HG02970 (cell line): ENCODE data around the gene AGTR1.
A peak's percentile ranks its signal among the peaks of the same experiment; 100 is the strongest.
"Not testable (repeated sequence)": the region's sequence is repeated elsewhere in the genome, so short reads cannot be mapped to it uniquely, and the experiment has no call there.

Experiments used
- ATAC-seq: cut with Tn5 transposase; IDR thresholded peaks from one replicate; pipeline ENCODE4 v1.9.1; 2021; ENCODE audit warnings: mild to moderate bottlenecking, moderate library complexity, moderate number of reproducible peaks; ENCODE audit not compliant: unreplicated experiment, low FRiP score

AGTR1 gene

DNA sequence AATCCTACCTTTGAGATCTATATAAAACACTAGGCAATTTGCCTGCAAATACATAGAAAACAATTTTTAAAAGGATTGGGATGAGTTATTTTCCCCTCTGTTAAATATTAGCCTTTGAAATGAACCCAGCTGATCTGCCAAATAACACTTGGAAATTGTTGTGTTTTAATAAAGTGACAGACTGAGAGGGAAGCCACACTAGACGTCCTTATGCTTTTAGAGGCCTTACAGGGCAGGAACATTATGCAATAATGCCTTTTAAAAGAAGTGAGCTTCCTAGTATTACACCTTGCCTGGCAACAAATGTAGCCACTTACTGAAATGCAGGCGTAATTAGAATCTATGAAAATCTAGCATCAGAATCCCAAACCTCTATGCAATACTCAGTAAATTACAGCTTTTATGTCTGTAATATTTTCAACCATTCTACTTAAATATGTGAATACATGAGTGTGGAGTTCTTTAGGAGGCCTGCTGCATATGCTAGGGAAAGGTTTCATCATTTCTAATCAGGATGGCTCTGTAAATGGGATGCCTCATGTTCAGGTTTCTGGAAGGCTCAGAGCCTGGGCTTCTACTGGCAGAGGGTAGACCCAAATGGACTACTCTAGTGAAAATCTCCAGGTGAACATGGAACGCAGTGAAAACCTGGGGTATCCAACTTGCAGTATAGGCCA is 20.3 kb downstream of the AGTR1 start:
- no peak for ATAC-seq

GRCh38 chr3:148718982-148719862 is 21.5 kb downstream of the AGTR1 start:
- no peak for ATAC-seq

DNA sequence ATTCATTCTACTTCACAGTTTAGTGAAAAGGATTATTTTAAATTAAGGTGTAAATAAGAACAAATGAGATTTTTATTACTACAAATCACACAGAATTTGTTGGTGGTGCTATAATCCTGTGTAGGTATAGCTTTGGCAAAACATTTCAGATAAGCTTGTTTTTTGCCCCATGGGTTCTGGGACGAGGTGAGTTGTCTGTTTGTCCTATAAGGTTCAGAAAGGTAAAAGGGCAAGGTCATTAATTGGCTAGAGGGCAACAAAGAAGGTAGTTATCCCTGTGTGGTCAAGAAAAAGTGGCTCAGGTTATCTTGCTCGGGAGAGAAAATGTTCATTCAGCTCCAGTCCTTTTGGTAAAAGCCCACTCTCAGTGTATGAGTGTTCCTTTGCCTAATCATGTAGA is 23.2 kb downstream of the AGTR1 start:
- no peak for ATAC-seq

DNA sequence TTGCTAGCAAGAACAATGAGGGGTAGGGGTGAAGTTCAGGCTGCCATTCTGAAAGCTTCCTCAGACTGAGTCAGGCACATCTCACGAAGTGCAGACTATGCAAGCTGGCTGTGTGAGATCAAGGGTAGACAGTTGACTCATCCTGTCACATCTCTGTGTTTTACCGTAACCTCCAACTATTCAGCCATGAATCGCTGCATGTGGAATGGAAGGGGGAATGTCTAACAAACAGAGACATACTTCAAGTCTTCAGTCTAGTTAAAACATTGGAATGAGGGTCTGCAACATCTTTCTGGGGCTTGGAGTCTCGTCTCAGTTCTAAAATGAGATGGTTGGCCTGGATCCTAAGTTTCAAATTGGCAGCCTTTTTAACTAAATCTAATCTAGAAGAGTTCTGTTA is 25.9 kb downstream of the AGTR1 start:
- ATAC-seq, result no peak

GRCh38 chr3:148727231-148727630 is 29.5 kb downstream of the AGTR1 start:
- peak; percentile 69 for ATAC-seq

DNA sequence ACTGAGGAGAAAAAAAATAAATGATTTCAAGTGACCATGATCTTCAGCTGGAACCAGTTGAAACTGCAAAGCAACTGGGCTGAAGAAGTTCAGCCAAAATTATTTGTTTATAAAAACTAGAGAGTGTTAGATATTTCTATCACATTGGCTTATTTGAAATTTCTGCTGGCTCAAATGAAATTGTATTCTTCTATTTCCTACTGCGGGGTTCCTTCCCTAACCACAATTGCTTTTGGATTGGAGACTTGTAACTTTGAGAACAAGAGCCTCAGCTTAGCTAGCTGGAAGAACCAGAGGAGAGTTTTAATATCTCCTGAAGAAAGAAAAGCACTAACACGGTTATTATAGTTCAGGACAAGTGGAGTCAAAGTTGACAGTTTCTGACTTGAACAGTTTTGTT is 31.1 kb downstream of the AGTR1 start:
- ATAC-seq, result no peak

DNA sequence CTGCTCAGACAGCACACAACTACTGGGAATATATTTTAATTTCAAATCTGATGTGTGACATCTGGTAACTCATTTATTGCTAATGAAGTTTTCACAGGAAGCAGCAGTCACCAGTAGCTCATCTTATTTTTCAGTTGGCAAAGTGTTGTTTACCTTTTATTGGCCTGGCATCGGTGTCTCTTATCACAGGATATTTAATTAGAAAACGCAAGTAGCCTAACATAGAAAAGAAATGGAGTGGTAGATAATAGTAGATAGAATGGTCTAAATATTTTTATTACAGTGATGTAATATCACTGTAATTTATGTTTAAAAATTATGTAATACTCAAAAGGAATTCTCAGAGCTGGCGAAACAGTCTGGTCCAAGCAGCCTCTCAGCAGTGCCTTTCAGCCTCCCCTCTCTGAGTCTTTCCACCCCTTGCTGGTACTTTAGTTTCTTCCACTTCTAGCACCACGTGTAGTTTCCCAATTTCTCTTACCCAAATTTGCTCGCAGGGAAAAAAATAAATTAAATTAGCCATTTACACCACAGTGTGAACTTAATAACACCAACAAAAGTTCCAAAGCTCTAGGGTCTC is 31.9 kb downstream of the AGTR1 start:
- no peak for ATAC-seq

DNA sequence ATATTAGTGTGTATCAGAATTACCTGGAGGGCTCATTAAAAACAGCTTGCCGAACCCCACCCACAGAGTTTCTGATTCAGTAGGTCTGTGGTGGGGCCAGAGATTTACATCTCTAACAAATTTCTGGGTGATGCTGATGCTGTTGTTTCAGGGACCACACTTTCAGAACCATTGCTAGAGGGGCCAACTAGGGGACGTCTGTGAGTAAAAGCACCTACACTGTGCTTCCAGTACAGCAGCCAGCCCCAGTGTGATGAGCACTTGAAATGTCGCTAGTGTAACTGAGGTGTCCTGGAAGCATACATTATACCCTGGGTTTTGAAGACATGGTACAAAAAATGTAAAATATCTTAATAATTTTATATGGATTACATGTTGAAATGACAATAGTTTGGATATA is 33.0 kb downstream of the AGTR1 start:
- ATAC-seq, result no peak

- no peak for ATAC-seq
These were observed 37.9 kb downstream of the AGTR1 start for GRCh38 chr3:148735597-148735996.

- ATAC-seq, result no peak
These were observed 38.4 kb downstream of the AGTR1 start for GRCh38 chr3:148736086-148736485.

DNA sequence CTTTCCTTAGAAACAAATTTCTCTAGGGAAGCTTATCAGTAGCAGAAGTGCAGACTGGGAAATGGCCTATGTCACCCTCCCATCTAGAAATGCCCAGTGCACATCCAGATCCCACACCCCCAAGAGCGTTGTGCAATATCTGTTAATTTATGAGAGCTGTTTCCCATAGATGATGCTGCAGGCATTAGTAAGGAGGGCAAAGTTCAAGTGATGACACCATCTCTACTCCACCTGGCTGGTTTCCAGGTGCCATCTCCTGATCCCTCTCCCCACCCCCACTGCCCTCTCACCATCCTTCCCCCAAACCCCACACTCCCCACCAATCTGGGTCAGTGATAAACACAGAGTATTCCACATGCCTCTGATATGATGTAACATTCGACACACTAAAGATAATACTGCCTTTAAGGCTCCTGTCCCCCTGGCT is 39.4 kb downstream of the AGTR1 start:
- ATAC-seq, result no peak

- no peak for ATAC-seq
These were observed 42.0 kb downstream of the AGTR1 start for GRCh38 chr3:148739720-148740119.

DNA sequence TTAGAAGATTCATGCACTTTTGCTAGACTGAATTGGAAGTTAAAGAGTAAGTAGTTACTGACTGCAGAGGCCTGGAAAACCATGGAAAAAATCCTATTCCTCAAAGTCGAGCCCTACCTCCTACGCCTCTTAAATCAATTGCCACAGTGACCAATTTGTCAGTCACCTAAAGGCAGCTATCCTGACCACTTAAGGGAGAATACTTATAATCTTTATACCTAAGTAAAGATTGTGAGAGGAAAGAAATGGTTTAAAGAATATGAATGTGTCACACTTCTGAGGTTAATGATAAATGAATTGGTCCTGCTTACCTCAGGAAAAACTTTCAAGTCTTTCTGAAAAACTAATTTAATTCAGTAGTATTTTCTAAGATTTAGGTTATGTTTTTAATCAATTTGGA is 42.6 kb downstream of the AGTR1 start:
- no peak for ATAC-seq

DNA sequence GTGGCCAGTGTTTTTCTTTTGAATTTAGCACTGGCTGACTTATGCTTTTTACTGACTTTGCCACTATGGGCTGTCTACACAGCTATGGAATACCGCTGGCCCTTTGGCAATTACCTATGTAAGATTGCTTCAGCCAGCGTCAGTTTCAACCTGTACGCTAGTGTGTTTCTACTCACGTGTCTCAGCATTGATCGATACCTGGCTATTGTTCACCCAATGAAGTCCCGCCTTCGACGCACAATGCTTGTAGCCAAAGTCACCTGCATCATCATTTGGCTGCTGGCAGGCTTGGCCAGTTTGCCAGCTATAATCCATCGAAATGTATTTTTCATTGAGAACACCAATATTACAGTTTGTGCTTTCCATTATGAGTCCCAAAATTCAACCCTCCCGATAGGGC is 43.5 kb downstream of the AGTR1 start:
- ATAC-seq, result no peak

- no peak for ATAC-seq
These were observed 44.4 kb downstream of the AGTR1 start for GRCh38 chr3:148742118-148742517.

DNA sequence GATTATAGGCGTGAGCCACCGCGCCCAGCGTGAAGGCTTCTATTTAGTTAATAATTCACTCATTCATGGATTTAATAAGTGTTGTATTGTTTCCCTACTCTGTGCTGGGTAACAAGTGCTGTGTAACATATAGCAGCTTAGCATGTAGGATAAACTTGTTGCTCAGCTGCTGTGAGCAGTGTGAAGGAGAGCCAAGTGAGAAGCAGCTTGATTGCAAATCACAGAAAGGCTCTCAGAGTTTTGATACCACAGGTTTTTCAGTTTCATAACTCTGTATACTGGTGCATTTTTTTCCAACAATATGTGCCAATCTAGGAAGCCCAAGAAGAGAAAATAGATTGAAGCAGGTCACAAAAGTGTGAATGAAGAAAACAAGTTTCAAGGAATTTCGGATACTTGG is 48.4 kb downstream of the AGTR1 start:
- ATAC-seq, result no peak

- ATAC-seq, result no peak
These were observed 50.6 kb downstream of the AGTR1 start for GRCh38 chr3:148748283-148748682.

GRCh38 chr3:148750296-148750695 is 52.6 kb downstream of the AGTR1 start:
- ATAC-seq, result no peak

GRCh38 chr3:148751461-148751860 is 53.8 kb downstream of the AGTR1 start:
- ATAC-seq, result no peak

- not testable (repeated sequence) for ATAC-seq
These were observed 55.7 kb downstream of the AGTR1 start for GRCh38 chr3:148753385-148753784.

DNA sequence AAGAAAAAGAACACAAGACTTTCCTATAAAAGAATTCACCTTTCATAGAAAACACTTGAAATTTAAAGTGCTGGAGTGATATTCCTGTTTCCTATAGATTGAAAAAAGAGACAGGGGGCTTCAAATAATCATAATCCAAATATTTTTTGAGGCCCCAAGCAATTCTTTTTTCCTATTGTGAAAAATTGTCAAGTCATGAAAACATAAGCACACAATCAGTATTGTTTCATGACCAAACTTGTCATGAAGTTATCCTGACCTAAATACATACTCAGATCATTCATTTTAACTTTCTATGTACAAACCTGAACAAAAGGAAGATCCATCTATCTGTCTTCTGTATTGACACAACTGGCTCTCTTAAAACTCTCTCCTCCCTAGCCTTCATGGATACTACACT is 57.9 kb downstream of the AGTR1 start:
- ATAC-seq, result no peak

GRCh38 chr3:148756311-148756710 is 58.6 kb downstream of the AGTR1 start:
- ATAC-seq, result no peak
